HEK293 (cell line): ENCODE results near the gene PLEKHA6.
A peak's percentile ranks its signal among the peaks of the same experiment; 100 is the strongest.

ENCODE experiments used
- CTCF ChIA-PET: fragments of 350-600 bp; formaldehyde crosslinking; extraction: SDS; loops from one replicate; lab custom pipeline; 2021; ENCODE audit warnings: antibody characterized with exemption; lab: Yijun Ruan, JAX
- POLR2A ChIA-PET: fragments of 300-600 bp; formaldehyde crosslinking; extraction: SDS; loops from one replicate; lab custom pipeline; 2020; ENCODE audit warnings: antibody characterized with exemption, inconsistent platforms; lab: Yijun Ruan, JAX
- H3K27ac ChIP-seq: fragments of 200-500 bp; sonication (Bioruptor generic); 2 replicates; pipeline ENCODE4 v1.5.1; 2014; ENCODE audit warnings: low read depth, low read length, control low read depth, inconsistent platforms; ENCODE audit errors: extremely low read depth
- H3K36me3 ChIP-seq, 2 experiments: fragments of 200-500 bp in 1 of 2; sonication (Bioruptor generic) in 1 of 2; 1 replicate in 1 of 2; 2 replicates in 1 of 2; pipeline ENCODE4 v1.5.1; 2014 to 2017; ENCODE audit warnings: inconsistent platforms in 2 of 2, low read length in 2 of 2; ENCODE audit not compliant: control insufficient read depth in 2 of 2, insufficient read depth in 1 of 2
- H3K4me1 ChIP-seq: fragments of 200-500 bp; sonication (Bioruptor generic); 2 replicates; pipeline ENCODE4 v1.5.1; 2014; ENCODE audit warnings: mild to moderate bottlenecking, low read length, inconsistent platforms; ENCODE audit not compliant: control insufficient read depth, insufficient read depth
- H3K4me3 ChIP-seq: 2 replicates; pipeline ENCODE4 v1.5.1; 2011; ENCODE audit warnings: low read depth, mild to moderate bottlenecking, control low read depth, low read length, moderate library complexity
- H3K9me3 ChIP-seq: fragments of 200-500 bp; sonication (Bioruptor generic); 2 replicates; pipeline ENCODE4 v1.5.1; 2014; ENCODE audit warnings: low read depth, low read length, inconsistent platforms; ENCODE audit not compliant: control insufficient read depth, insufficient read depth
- SCRT1 ChIP-seq: fragments of 450-650 bp; formaldehyde crosslinking; IDR thresholded peaks from 2 replicates; pipeline ENCODE4 v1.5.1; 2016; ENCODE audit warnings: missing biosample characterization, missing genetic modification characterization, borderline replicate concordance
- ZBTB1 ChIP-seq: fragments of 450-650 bp; formaldehyde crosslinking; IDR thresholded peaks from 2 replicates; pipeline ENCODE4 v1.5.1; 2016; ENCODE audit warnings: missing biosample characterization, missing genetic modification characterization
- ZBTB17 ChIP-seq: fragments of 450-650 bp; formaldehyde crosslinking; IDR thresholded peaks from 2 replicates; pipeline ENCODE4 v1.5.1; 2016; ENCODE audit warnings: missing biosample characterization, missing genetic modification characterization
- ZEB2 ChIP-seq: fragments of 450-650 bp; formaldehyde crosslinking; IDR thresholded peaks from 2 replicates; pipeline ENCODE4 v1.5.1; 2016; ENCODE audit warnings: missing biosample characterization, missing genetic modification characterization
- ZFP41 ChIP-seq: fragments of 450-650 bp; formaldehyde crosslinking; IDR thresholded peaks from 2 replicates; pipeline ENCODE4 v1.5.1; 2016; ENCODE audit warnings: missing biosample characterization, missing genetic modification characterization, borderline replicate concordance
- ZNF155 ChIP-seq: fragments of 450-650 bp; formaldehyde crosslinking; IDR thresholded peaks from 2 replicates; pipeline ENCODE4 v1.5.1; 2016; ENCODE audit warnings: missing biosample characterization, missing genetic modification characterization
- ZNF157 ChIP-seq: fragments of 450-650 bp; formaldehyde crosslinking; IDR thresholded peaks from 2 replicates; pipeline ENCODE4 v1.5.1; 2016; ENCODE audit warnings: missing biosample characterization, missing genetic modification characterization
- ZNF175 ChIP-seq: fragments of 450-650 bp; formaldehyde crosslinking; IDR thresholded peaks from 2 replicates; pipeline ENCODE4 v1.5.1; 2016; ENCODE audit warnings: missing biosample characterization, missing genetic modification characterization
- ZNF23 ChIP-seq: fragments of 450-650 bp; formaldehyde crosslinking; IDR thresholded peaks from 2 replicates; pipeline ENCODE4 v1.5.1; 2016; ENCODE audit warnings: missing biosample characterization, missing genetic modification characterization, borderline replicate concordance
- ZNF416 ChIP-seq: fragments of 450-650 bp; formaldehyde crosslinking; IDR thresholded peaks from 2 replicates; pipeline ENCODE4 v1.5.1; 2016; ENCODE audit warnings: missing biosample characterization, missing genetic modification characterization
- ZNF670 ChIP-seq: fragments of 450-650 bp; formaldehyde crosslinking; IDR thresholded peaks from 2 replicates; pipeline ENCODE4 v1.5.1; 2016; ENCODE audit warnings: missing biosample characterization, missing genetic modification characterization, low read depth
- ZNF76 ChIP-seq: fragments of 450-650 bp; formaldehyde crosslinking; IDR thresholded peaks from 2 replicates; pipeline ENCODE4; 2016; ENCODE audit warnings: low read depth, missing biosample characterization, missing genetic modification characterization, borderline replicate concordance
- ZNF792 ChIP-seq: fragments of 450-650 bp; formaldehyde crosslinking; IDR thresholded peaks from 2 replicates; pipeline ENCODE4 v1.5.1; 2016; ENCODE audit warnings: missing biosample characterization, missing genetic modification characterization
- ZSCAN16 ChIP-seq: fragments of 450-650 bp; formaldehyde crosslinking; IDR thresholded peaks from 2 replicates; pipeline ENCODE4 v1.5.1; 2016; ENCODE audit warnings: missing biosample characterization, missing genetic modification characterization
- ZSCAN30 ChIP-seq: fragments of 450-650 bp; IDR thresholded peaks from 2 replicates; pipeline ENCODE4 v1.5.1; 2018; ENCODE audit warnings: missing biosample characterization, mild to moderate bottlenecking, missing genetic modification characterization, moderate library complexity
- TF ChIP-seq, protein P1 (sequence below): fragments of 450-650 bp; formaldehyde crosslinking; conservative IDR thresholded peaks from 2 replicates; pipeline ENCODE4 v1.5.1; 2016; ENCODE audit warnings: low read depth, missing biosample characterization, missing genetic modification characterization
- TF ChIP-seq, protein P2 (sequence below): fragments of 450-650 bp; formaldehyde crosslinking; IDR thresholded peaks from 2 replicates; pipeline ENCODE4 v1.5.1; 2016; ENCODE audit warnings: missing biosample characterization, missing genetic modification characterization
- TF ChIP-seq, protein P3 (sequence below): fragments of 450-650 bp; formaldehyde crosslinking; IDR thresholded peaks from 2 replicates; pipeline ENCODE4 v1.5.1; 2016; ENCODE audit warnings: missing biosample characterization, missing genetic modification characterization

Gene PLEKHA6

GRCh38 chr1:204316164-204316563 is 43.6 kb downstream of the PLEKHA6 start (continued):
- TF ChIP-seq, protein P1, sequence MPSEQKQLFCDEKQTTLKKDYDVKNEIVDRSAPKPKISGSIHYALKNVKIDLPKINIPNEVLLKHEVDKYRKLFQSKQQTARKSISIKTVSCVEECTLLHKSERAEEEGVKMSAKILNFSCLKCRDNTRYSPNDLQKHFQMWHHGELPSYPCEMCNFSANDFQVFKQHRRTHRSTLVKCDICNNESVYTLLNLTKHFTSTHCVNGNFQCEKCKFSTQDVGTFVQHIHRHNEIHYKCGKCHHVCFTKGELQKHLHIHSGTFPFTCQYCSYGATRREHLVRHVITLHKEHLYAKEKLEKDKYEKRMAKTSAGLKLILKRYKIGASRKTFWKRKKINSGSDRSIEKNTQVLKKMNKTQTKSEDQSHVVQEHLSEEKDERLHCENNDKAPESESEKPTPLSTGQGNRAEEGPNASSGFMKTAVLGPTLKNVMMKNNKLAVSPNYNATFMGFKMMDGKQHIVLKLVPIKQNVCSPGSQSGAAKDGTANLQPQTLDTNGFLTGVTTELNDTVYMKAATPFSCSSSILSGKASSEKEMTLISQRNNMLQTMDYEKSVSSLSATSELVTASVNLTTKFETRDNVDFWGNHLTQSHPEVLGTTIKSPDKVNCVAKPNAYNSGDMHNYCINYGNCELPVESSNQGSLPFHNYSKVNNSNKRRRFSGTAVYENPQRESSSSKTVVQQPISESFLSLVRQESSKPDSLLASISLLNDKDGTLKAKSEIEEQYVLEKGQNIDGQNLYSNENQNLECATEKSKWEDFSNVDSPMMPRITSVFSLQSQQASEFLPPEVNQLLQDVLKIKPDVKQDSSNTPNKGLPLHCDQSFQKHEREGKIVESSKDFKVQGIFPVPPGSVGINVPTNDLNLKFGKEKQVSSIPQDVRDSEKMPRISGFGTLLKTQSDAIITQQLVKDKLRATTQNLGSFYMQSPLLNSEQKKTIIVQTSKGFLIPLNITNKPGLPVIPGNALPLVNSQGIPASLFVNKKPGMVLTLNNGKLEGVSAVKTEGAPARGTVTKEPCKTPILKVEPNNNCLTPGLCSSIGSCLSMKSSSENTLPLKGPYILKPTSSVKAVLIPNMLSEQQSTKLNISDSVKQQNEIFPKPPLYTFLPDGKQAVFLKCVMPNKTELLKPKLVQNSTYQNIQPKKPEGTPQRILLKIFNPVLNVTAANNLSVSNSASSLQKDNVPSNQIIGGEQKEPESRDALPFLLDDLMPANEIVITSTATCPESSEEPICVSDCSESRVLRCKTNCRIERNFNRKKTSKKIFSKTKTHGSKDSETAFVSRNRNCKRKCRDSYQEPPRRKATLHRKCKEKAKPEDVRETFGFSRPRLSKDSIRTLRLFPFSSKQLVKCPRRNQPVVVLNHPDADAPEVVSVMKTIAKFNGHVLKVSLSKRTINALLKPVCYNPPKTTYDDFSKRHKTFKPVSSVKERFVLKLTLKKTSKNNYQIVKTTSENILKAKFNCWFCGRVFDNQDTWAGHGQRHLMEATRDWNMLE (tag by site-specific recombination) = no peak
- TF ChIP-seq, protein P2, sequence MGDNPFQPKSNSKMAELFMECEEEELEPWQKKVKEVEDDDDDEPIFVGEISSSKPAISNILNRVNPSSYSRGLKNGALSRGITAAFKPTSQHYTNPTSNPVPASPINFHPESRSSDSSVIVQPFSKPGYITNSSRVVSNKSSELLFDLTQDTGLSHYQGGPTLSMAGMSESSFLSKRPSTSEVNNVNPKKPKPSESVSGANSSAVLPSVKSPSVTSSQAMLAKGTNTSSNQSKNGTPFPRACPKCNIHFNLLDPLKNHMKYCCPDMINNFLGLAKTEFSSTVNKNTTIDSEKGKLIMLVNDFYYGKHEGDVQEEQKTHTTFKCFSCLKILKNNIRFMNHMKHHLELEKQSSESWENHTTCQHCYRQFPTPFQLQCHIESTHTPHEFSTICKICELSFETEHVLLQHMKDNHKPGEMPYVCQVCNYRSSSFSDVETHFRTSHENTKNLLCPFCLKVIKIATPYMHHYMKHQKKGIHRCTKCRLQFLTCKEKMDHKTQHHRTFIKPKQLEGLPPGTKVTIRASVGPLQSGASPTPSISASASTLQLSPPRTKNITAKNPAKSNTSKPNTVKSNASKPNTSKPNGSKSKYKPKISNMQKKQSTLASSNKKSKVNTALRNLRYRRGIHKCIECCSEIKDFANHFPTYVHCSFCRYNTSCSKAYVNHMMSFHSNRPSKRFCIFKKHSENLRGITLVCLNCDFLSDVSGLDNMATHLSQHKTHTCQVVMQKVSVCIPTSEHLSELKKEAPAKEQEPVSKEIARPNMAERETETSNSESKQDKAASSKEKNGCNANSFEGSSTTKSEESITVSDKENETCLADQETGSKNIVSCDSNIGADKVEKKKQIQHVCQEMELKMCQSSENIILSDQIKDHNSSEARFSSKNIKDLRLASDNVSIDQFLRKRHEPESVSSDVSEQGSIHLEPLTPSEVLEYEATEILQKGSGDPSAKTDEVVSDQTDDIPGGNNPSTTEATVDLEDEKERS (tag by site-specific recombination) = no peak
- TF ChIP-seq ZNF670 (no peak), ZSCAN30 (tag by site-specific recombination) (no peak), ZEB2 (no peak), ZNF76 (tag by site-specific recombination) (no peak), ZNF23 (tag by site-specific recombination) (no peak)

GRCh38 chr1:204314893-204315658 is 44.7 kb downstream of the PLEKHA6 start:
- CTCF ChIA-PET = interaction anchor here (0.6 to 1.5 kb wide), 3 partner anchors 48 to 57 kb away, joined by 3 to 5 read pairs (median 5); no protein-coding TSS in a partner anchor
- Histone ChIP-seq H3K4me1 (no peaks in the 10 kb centered on the region; the same call in 1 of the 2 replicates), H3K27ac (no peak overlapping the region), H3K36me3 (no peaks in the 10 kb centered on the region), H3K9me3 (no peaks in the 10 kb centered on the region), H3K4me3 (no peak overlapping the region)
- POLR2A ChIA-PET = no interaction called here
- no peak for TF ChIP-seq ZNF155 (tag by site-specific recombination)
- TF ChIP-seq ZSCAN16 (tag by site-specific recombination) = no peak

GRCh38 chr1:204314171-204314892 is 45.4 kb downstream of the PLEKHA6 start:
- Histone ChIP-seq H3K27ac (no peak overlapping the region), H3K4me3 (no peak overlapping the region), H3K9me3 (no peaks in the 10 kb centered on the region), H3K4me1 (no peaks in the 10 kb centered on the region; the same call in 1 of the 2 replicates), H3K36me3 (no peaks in the 10 kb centered on the region)
- POLR2A ChIA-PET = interaction anchor here (0.8 to 1.3 kb wide), 2 partner anchors 9 to 14 kb away, joined by 3 to 5 read pairs; no protein-coding TSS in a partner anchor
- CTCF ChIA-PET = interaction anchor here (0.6 to 1.5 kb wide), 5 partner anchors 33 to 100 kb away, joined by 3 to 5 read pairs (median 4); partner anchors contain the start of gene GOLT1A
- TF ChIP-seq ZNF792 (tag by site-specific recombination) = no peak
- no peak for TF ChIP-seq ZBTB1 (tag by site-specific recombination)
- TF ChIP-seq SCRT1 (tag by site-specific recombination) = peak; percentile 80; the same call in 1 of the 2 replicates
- no peak for TF ChIP-seq ZFP41 (tag by site-specific recombination)
- TF ChIP-seq ZNF416 = no peak
- TF ChIP-seq, protein P3, sequence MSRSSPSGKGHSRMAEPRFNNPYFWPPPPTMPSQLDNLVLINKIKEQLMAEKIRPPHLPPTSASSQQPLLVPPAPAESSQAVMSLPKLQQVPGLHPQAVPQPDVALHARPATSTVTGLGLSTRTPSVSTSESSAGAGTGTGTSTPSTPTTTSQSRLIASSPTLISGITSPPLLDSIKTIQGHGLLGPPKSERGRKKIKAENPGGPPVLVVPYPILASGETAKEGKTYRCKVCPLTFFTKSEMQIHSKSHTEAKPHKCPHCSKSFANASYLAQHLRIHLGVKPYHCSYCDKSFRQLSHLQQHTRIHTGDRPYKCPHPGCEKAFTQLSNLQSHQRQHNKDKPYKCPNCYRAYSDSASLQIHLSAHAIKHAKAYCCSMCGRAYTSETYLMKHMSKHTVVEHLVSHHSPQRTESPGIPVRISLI (tag by site-specific recombination) = no peak
- no peak for TF ChIP-seq ZNF157
- no peak for TF ChIP-seq ZBTB17
- TF ChIP-seq ZNF175 = no peak
